Thoracic aorta (tissue), 2 donors: ENCODE results near the gene TOP2B. TPM values are rescaled to one million over a fixed set of nuclear protein-coding genes. Genes with fewer than 3 reads are reported as not detected.

ENCODE experiments used
- ATAC-seq: fragments of 150-250 bp; one replicate; pipeline ENCODE4 v1.8.0; 2017; ENCODE audit warnings: low read depth; ENCODE audit not compliant: insufficient number of reproducible peaks, low FRiP score
- DNase-seq: peaks from one replicate; pipeline ENCODE4 v3.0.0-alpha.2; 2020; ENCODE audit warnings: low spot score
- H3K27ac ChIP-seq, 2 donors: fragments of 200-600 bp; sonication (generic); 1 replicate in 1 of 2; 2 replicates in 1 of 2; pipeline ENCODE4 v1.5.1; 2016; ENCODE audit warnings: mild to moderate bottlenecking in 2 of 2, moderate library complexity in 2 of 2
- H3K27me3 ChIP-seq: fragments of 200-600 bp; sonication (generic); replicated peaks from 2 replicates; pipeline ENCODE4 v1.6.0; 2016; ENCODE audit warnings: mild to moderate bottlenecking; ENCODE audit not compliant: insufficient read depth
- H3K36me3 ChIP-seq: fragments of 200-600 bp; sonication (generic); one replicate; pipeline ENCODE4 v1.5.1; 2016
- H3K4me1 ChIP-seq, 2 donors: fragments of 200-600 bp; sonication (generic); 1 replicate in 1 of 2; 2 replicates in 1 of 2; pipeline versions ENCODE4 v1.5.1 to v1.6.0; 2016; ENCODE audit warnings: low read depth in 2 of 2, mild to moderate bottlenecking in 1 of 2; ENCODE audit not compliant: control insufficient read depth in 1 of 2
- H3K4me3 ChIP-seq: fragments of 200-600 bp; sonication (generic); 2 replicates; pipeline ENCODE4 v1.5.1; 2016; ENCODE audit warnings: mild to moderate bottlenecking
- H3K9me3 ChIP-seq: fragments of 200-600 bp; sonication (generic); 2 replicates; pipeline ENCODE4 v1.5.1; 2016
- CTCF ChIP-seq: fragments of 200-600 bp; sonication (generic); IDR thresholded peaks from one replicate; pipeline ENCODE4 v1.5.1; 2019; ENCODE audit warnings: antibody characterized with exemption
- total RNA-seq, 2 donors: library from RNA; depleted of rRNA; stranded (reverse); fragments of >200 nt; gene quantifications; one replicate each; pipeline versions ENCODE4 v1.1.0 to v1.2.3, GENCODE V29; 2016

The TOP2B gene
- total RNA-seq, 2 donors from 2014 or later, result 78.9 to 92.0 TPM

- Histone ChIP-seq H3K9me3 (peaks cover 15% of the 10 kb centered on the region), H3K4me1 (peaks cover 18 to 48% of the 10 kb centered on the region in 2 donors), H3K27me3 (no peaks in the 10 kb centered on the region), H3K4me3 (no peak overlapping the region), H3K36me3 (no peaks in the 10 kb centered on the region), H3K27ac (no peak overlapping the region)
- no peak for DNase-seq
- no peak for ATAC-seq
- no peak for TF ChIP-seq CTCF
Measured at GRCh38 chr3:25652921-25653320, 11.8 kb downstream of the TOP2B start.

- Histone ChIP-seq H3K4me3 (no peak overlapping the region), H3K27me3 (no peaks in the 10 kb centered on the region), H3K4me1 (peaks cover 6 to 22% of the 10 kb centered on the region in 2 donors), H3K36me3 (peaks cover 2% of the 10 kb centered on the region), H3K27ac (no peak overlapping the region), H3K9me3 (peaks cover 15% of the 10 kb centered on the region)
- TF ChIP-seq CTCF, result no peak
- ATAC-seq (no peak), DNase-seq (no peak)
Measured at GRCh38 chr3:25648925-25649830, 15.5 kb downstream of the TOP2B start.

- peaks cover 2 to 12% of the 10 kb centered on the region in 2 donors for H3K4me1 ChIP-seq
- peaks cover 15% of the 10 kb centered on the region for H3K9me3 ChIP-seq
- H3K27ac ChIP-seq, result no peak overlapping the region
- ATAC-seq (peak; percentile 73), DNase-seq (peak; percentile 40)
- H3K36me3 ChIP-seq, result peaks cover 2% of the 10 kb centered on the region
- TF ChIP-seq CTCF, result peak; percentile 79
- H3K27me3 ChIP-seq, result no peaks in the 10 kb centered on the region
- H3K4me3 ChIP-seq, result no peak overlapping the region
Measured at GRCh38 chr3:25648107-25648535, 16.6 kb downstream of the TOP2B start.

GRCh38 chr3:25635038-25635437, 29.7 kb downstream of the TOP2B start:
- Histone ChIP-seq H3K4me1 (no peaks in the 10 kb centered on the region), H3K27ac (no peak overlapping the region), H3K36me3 (peaks cover 23% of the 10 kb centered on the region), H3K27me3 (no peaks in the 10 kb centered on the region), H3K9me3 (no peaks in the 10 kb centered on the region), H3K4me3 (no peak overlapping the region)
- no peak for TF ChIP-seq CTCF
- ATAC-seq, result no peak
- DNase-seq, result no peak

GRCh38 chr3:25633919-25634318, 30.8 kb downstream of the TOP2B start:
- DNase-seq (no peak), ATAC-seq (no peak)
- Histone ChIP-seq H3K9me3 (no peaks in the 10 kb centered on the region), H3K4me3 (no peak overlapping the region), H3K36me3 (peaks cover 27% of the 10 kb centered on the region), H3K4me1 (no peaks in the 10 kb centered on the region), H3K27me3 (no peaks in the 10 kb centered on the region), H3K27ac (no peak overlapping the region)
- TF ChIP-seq CTCF, result no peak
